ENCODE data around the gene SCGB1C1.

The SCGB1C1 gene

GRCh38 chr11:205221-206001 is 12.5 kb downstream of the SCGB1C1 start:
- TF ChIP-seq REST (IDR thresholded peaks at IDR 0.05; ENCODE audit: low read depth) (no peak), EP300 (IDR thresholded peaks at IDR 0.05; ENCODE audit: borderline replicate concordance) (no peak), MAX (IDR thresholded peaks at IDR 0.05) (no peak), FOXM1 (IDR thresholded peaks at IDR 0.05; ENCODE audit: borderline replicate concordance, low read depth) (no peak), EGR1 (IDR thresholded peaks at IDR 0.05) (no peak), USF1 (IDR thresholded peaks at IDR 0.05) (no peak), RAD21 (IDR thresholded peaks at IDR 0.05; ENCODE audit: low read depth) (no peak), YY1 (IDR thresholded peaks at IDR 0.05; ENCODE audit: low read depth) (no peak), ZBTB7A (IDR thresholded peaks at IDR 0.05; ENCODE audit: low read depth) (no peak), CEBPB (IDR thresholded peaks at IDR 0.05) (no peak), CREB1 (IDR thresholded peaks at IDR 0.05; ENCODE audit: low read depth) (no peak), TEAD4 (IDR thresholded peaks at IDR 0.05) (no peak), NFIC (IDR thresholded peaks at IDR 0.05) (no peak), TCF12 (IDR thresholded peaks at IDR 0.05; ENCODE audit: low read depth) (no peak)

- TF ChIP-seq YY1 (IDR thresholded peaks at IDR 0.05; ENCODE audit: low read depth) (no peak), TAF1 (IDR thresholded peaks at IDR 0.05; ENCODE audit: low read depth) (no peak), TCF12 (IDR thresholded peaks at IDR 0.05; ENCODE audit: low read depth) (no peak), ZBTB7A (IDR thresholded peaks at IDR 0.05; ENCODE audit: low read depth) (no peak), FOXM1 (IDR thresholded peaks at IDR 0.05; ENCODE audit: borderline replicate concordance, low read depth) (no peak), EGR1 (IDR thresholded peaks at IDR 0.05) (no peak), CREB1 (IDR thresholded peaks at IDR 0.05; ENCODE audit: low read depth) (no peak), RAD21 (IDR thresholded peaks at IDR 0.05; ENCODE audit: low read depth) (no peak), USF1 (IDR thresholded peaks at IDR 0.05) (no peak), NFIC (IDR thresholded peaks at IDR 0.05) (no peak), REST (IDR thresholded peaks at IDR 0.05; ENCODE audit: low read depth) (no peak), EP300 (IDR thresholded peaks at IDR 0.05; ENCODE audit: borderline replicate concordance) (no peak), MAX (IDR thresholded peaks at IDR 0.05) (no peak), TEAD4 (IDR thresholded peaks at IDR 0.05) (no peak), CEBPB (IDR thresholded peaks at IDR 0.05) (no peak)
Observed at GRCh38 chr11:206002-206384, 13.1 kb downstream of the SCGB1C1 start.

GRCh38 chr11:206526-207207 is 13.8 kb downstream of the SCGB1C1 start:
- TF ChIP-seq EP300 (IDR thresholded peaks at IDR 0.05; ENCODE audit: borderline replicate concordance) (no peak), MAX (IDR thresholded peaks at IDR 0.05) (no peak), TCF12 (IDR thresholded peaks at IDR 0.05; ENCODE audit: low read depth) (no peak), TEAD4 (IDR thresholded peaks at IDR 0.05) (no peak), CEBPB (IDR thresholded peaks at IDR 0.05) (no peak), YY1 (IDR thresholded peaks at IDR 0.05; ENCODE audit: low read depth) (no peak), RAD21 (IDR thresholded peaks at IDR 0.05; ENCODE audit: low read depth) (no peak), EGR1 (IDR thresholded peaks at IDR 0.05) (no peak), USF1 (IDR thresholded peaks at IDR 0.05) (no peak), ZBTB7A (IDR thresholded peaks at IDR 0.05; ENCODE audit: low read depth) (no peak), NFIC (IDR thresholded peaks at IDR 0.05) (no peak), FOXM1 (IDR thresholded peaks at IDR 0.05; ENCODE audit: borderline replicate concordance, low read depth) (no peak), REST (IDR thresholded peaks at IDR 0.05; ENCODE audit: low read depth) (no peak), CREB1 (IDR thresholded peaks at IDR 0.05; ENCODE audit: low read depth) (no peak), TAF1 (IDR thresholded peaks at IDR 0.05; ENCODE audit: low read depth) (no peak)

All from Ishikawa (cell line).